HG02981 (cell line): ENCODE data around the gene CALD1.

ENCODE experiments used
- ATAC-seq: cut with Tn5 transposase; IDR thresholded peaks from one replicate; pipeline ENCODE4 v1.9.1; 2021; ENCODE audit warnings: mild to moderate bottlenecking, moderate library complexity; ENCODE audit not compliant: unreplicated experiment

CALD1 gene

DNA sequence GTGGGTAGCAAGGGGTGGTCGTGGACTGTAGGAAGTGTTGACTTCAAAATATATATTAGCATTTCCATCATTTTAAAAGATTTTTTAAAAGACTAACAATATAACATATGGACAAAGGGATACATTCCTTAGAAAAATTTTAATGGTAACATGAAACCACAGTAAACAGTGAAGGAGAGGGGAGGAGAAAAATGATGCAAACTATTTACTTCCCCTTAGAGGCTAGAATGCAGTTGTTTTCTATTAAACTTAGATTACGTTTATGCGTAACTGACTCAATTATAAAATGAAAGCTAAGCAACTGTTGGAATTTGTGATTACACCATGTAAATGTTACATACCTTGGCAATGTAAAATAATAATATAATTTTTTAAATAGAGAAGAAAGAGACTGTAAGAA, 41.3 kb downstream of the CALD1 start:
- ATAC-seq: no peak

DNA sequence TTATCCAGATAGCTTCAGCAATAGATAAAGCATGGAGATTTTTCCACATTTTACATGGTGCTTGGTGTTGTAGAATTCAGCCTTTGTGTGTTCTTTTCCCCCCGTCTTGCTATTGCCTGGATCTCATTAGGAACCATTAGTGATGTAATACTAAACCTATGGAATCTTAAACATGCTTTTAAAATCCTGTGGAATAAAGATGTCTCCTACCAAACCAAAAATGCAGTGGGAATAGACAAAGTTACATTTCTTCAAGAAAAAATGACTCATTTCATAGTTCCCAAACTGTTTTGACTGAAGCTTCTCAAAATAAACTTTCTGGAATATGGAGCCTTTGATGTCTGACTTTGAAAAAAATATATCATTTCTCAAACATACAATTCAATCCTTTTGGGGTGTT, 44.0 kb downstream of the CALD1 start:
- no peak for ATAC-seq

DNA sequence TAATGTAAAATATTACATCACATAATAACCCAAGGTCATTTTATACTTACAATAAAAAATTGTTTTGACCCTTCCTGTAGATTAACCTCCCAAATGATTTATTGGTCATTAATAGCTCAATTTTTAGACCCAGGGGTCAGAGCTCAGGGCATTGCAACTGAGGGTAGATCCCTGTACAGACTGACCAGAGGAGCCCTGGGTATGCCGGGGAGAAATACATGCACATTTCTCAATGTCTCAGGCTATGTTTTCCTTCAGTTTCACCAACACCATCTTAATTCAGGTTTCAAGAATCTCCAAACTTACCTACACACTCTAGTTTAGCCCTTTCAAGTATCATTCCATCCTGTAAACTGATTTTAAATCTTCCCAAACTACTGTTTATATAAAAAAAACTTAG, 46.2 kb downstream of the CALD1 start:
- ATAC-seq: no peak

DNA sequence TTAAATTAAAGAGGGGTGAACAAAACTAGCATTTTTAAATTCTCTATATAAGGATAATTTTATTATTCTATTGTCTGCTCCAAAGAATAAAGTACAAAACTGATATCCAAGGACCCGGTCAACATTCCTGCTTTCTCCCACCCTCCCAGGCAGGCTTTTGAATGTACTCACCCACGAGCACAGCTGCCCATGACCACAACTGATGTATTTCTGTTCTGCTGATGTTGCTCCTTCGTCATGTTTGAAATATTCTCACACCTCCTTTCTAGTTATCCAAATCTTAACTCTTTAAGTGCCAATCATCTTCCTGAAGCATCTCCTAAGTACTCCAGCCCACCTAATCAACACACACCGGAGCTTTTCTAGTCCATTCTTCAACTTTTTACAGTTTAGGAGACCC, 46.7 kb downstream of the CALD1 start:
- ATAC-seq: no peak

DNA sequence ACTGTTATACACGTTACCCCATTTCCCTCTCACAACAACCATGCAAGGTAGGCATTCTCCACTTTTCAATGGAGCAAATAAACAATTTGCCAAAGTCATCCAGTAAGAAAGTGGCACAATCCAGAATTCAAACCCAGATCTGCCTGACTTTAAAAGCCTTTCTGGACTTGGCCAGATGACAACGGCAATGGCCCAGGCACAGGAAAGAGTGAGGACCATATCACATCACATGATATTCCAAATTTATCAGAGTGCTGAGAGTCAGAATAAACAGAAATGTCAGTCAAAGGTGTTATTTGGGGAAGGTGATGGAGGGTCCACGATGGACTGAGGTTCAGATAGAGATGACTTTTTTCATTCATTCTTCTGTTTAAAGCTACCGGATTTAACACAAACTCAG, 48.0 kb downstream of the CALD1 start:
- ATAC-seq: no peak

DNA sequence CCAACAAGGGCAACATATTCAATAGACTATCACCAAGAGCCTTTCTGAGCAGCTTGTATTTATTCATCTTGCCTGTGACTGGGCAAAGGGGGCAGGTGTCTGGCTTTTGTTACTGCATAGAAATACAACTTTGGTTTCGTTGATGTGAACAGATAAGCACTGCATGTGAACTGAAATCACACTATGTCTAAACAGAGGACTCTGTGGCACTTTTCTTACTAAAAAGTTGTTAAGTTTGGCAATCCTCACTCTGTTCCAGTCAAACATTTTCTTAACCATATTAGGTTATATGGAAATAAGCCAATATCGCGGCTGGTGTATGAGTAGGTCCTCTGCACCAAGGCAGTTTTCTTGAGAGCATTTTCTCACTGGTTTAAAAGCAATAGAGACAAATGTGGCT, 48.5 kb downstream of the CALD1 start:
- no peak for ATAC-seq

DNA sequence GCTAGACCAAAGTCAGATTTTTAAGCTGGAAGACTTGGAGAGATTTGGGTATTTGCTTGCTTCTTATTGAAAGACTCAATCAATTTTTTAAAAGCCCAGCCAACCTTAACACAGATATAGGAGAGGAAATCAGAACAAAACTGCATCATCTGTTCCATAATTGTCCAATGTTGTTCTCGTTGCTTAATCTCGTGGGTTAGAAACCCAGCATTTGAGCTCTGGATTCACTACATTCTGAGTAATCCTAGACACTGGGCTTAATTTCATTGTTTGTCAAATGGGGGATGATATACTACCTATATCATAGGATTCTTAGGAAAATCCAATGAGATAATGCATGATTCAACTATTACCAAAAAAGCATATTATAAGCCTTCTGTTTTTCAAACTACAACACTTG, 48.9 kb downstream of the CALD1 start:
- ATAC-seq: no peak

DNA sequence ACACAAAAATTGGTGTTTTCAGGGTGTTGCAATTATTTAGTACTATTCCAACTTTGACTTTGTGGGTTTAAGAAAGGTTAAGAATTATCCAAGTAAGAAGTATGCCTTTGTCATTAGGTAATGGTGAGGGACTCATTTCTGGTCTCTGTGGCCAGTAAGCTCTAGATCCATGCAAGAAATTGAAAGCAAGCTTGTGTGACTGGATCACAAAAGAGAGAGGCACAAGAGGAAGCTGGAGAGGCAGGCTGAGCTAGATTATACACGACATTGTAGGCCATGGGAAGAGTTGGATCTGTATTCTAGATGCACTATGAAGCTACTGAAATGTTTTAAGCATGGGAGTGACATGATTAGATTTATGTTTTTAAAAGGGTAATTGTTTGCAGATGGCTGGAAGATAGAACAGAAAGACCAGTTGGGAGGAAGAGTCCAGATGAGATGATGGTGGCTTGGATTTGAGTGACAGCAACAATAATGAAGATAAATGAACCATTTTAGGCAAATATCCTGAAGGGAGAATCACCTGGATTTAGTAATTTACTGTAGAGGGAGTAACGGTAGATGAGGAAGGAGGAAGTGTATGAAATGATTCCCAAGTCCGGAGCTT, 50.0 kb downstream of the CALD1 start:
- no peak for ATAC-seq

DNA sequence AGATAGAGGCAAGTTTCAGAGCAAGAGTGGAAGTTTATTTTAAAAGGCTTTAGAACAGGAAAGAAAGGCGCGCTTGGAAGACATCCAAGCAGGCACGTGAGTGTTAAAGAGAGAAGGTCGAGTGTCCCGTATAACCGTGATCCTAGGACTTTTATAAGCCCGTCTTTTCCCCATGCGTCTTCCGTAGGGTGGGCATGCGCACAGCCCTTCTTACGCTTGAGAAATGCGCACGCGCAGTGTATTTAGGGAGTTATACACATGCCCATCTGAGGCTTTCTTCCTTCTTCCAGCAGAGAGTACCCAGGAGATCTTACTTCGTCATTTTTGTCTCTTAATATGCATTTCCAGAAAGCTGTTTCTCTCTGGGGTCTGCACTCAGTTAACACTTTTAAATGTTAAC, 52.4 kb downstream of the CALD1 start:
- no peak for ATAC-seq

DNA sequence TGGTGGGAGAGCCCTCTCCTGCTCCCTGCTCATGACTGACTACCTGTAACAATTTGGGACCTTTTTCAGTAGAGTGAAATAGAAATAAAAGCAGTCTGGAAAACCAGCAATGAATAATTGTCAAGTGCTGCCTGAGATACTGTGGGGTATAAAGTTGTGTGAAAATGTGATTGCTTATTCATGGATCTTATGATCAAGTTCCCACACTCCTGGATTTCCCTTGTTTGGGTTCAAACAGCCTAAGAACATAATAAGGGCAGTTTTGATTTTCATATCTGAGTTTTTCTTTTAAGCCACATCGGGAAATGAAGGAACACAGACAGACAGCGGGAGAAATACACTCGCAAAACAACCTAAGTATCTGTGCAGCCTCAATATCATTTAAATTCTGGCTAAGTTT, 52.9 kb downstream of the CALD1 start:
- no peak for ATAC-seq

DNA sequence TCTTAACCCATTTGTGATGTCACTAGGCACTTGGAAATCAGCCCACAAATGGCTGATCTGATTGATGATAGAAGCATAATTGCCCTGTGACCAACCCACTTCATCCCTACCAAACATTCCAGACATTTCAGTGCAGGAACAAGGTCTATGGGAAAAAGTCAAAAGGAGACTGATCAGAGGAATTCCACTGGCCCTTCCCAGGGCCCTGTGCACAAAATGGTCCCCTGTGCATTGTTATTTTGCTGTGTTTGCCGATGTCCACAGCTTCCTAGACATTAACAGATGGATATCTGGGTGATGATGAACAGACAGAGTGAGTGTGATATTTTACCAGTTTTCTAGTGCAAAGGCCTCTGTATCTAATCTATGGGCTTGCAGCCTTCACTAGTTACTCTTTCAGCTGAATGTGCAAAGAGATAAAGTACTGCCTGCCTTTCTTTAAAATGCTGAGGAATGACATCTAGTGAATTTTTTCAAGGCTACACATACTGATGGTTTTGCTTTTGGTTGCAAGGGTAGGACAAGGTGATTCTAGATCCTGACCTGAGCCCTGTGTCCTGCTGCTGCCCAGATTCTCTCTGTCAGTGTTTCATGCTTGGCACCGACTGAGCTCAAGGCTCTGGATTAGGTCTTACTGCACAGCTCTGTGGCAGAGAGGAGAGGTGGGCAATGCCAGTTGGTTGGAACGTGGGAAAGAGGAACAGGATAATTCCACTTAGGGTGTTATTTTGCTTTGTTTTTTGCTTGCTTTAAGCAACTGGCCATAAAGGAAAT, 55.4 kb downstream of the CALD1 start:
- ATAC-seq: no peak

DNA sequence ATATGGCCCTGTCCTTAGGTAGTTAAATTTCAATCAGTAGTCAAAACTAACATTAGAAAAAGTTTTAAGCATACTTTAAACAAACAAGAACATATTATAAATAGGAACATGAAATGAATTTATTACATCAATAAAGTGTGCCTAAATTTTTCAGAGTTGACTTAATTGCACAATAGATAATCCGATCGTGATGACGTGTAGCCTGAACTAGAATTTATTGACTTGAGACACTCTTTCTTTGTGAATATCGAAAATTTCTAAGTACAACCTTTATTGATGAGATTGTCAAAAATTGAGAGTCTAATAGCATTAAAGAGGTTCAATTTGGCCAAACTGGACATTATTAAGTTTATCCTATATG, 56.0 kb downstream of the CALD1 start:
- ATAC-seq: no peak

DNA sequence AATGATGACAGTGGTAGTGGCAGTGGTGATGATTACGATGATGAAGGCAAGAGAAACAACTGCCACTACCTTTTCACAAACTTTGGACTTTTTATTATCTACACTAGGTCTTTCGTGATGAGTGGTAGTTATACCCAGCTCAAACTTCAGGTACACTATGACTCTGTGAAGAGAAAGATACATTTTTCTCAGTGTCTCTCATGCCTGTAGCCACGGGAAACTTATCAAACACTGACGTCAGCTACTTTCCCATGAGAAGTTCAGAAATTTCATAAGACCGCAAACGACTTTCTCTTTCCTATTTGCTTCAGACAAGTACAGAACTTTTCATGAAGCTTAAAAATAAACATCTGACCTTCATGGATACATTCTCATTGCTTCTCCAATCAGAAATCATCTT, 57.0 kb downstream of the CALD1 start:
- ATAC-seq: no peak

DNA sequence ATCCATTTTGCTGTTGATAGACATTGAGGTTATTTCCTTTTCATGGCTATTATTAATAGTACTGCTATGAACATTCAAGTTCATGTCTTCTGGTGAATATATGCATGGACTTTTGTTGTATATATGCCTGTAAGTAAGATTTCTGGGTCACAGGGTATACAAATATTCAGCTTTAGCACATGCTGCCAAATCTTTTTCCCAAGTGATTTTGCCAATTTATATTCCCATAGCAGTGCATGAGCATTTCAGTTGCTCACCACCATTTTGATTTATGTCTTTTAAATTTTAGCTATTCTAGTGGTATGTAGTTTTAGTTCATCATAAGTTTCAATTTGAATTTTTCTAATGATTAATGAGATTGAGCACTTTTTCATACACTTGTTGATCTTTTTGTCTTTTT, 59.9 kb downstream of the CALD1 start:
- no peak for ATAC-seq

DNA sequence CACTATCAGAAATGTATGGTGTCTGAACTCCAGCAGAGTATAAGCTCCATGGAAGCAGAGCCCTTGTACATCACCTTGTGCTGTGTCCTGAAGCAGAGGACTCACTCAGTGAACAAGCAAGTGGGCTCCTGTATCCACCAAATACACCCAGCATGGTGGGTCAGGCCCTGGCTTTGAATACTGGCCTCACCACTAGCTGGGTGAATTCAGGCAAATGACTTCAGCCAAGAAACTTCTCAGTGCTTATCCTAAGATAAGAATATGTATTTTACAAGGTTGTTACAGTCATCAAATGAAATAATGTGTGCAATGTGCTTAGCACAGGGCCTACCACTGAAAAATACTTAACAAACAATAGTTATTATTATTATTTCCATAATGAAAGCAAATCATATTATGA, 62.6 kb downstream of the CALD1 start:
- no peak for ATAC-seq

DNA sequence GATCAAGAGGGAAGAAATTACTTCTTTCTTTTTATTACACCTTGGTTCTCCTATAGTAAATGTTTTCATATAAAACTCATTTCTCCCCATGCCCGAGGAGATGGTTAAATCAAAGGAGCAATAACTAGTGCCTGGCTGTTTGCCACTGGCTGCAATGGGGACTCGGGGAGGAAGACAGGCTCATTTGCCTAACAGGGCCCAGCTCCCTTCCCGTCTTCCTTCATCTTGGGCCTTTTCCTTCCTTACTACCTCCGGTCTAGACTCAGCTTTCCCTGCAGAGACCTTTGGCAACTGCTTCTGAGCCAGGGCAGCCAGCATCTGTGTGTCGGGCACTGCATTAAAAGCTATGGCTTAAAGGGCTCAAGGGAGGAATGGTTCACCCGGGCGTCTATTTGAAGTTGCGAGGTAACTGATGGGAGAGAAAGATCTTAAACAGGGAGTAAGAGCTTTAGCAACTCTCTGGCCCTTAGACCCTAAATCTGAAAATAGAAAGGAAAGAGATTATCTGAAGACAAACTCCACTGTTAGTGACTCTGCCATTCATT, 63.5 kb downstream of the CALD1 start:
- ATAC-seq: no peak

DNA sequence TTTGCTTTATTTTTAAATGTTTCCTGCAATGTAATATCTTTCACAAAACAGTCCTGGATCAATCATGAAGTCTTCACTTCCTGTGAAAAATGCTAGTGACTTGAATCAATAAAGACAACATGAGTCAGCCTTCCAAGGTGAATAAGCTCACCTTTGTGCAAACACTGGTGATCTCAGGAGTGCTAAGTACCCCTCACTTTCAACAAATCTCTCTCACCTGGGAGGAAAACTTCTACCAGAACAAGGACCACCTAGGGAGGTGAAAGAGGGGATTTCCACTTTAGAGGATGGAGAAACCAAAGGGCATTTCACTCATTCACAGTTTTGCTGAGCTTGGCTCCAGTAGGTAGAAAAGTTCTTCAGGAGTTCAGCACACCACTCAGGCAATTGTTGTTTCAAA, 64.8 kb downstream of the CALD1 start:
- no peak for ATAC-seq

DNA sequence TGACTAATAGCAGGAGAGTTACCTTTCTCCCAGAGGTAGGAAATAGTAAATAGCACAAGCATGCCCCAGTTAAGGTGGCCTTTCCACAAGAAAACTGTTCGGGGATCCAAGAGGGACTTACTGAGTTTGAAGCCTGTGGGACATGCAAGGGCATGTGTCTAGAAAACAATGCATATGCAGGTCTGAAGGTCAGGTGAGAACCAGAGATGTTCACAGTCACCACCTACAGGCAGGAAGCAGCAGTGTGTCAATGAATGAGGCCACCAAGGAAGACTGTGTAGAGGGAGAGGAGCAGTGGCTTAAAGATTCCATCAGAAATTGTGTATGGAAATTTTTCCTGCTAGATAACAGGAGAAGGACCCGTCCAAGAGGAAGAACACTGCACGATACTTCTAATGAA, 66.0 kb downstream of the CALD1 start:
- peak; percentile 53 for ATAC-seq

DNA sequence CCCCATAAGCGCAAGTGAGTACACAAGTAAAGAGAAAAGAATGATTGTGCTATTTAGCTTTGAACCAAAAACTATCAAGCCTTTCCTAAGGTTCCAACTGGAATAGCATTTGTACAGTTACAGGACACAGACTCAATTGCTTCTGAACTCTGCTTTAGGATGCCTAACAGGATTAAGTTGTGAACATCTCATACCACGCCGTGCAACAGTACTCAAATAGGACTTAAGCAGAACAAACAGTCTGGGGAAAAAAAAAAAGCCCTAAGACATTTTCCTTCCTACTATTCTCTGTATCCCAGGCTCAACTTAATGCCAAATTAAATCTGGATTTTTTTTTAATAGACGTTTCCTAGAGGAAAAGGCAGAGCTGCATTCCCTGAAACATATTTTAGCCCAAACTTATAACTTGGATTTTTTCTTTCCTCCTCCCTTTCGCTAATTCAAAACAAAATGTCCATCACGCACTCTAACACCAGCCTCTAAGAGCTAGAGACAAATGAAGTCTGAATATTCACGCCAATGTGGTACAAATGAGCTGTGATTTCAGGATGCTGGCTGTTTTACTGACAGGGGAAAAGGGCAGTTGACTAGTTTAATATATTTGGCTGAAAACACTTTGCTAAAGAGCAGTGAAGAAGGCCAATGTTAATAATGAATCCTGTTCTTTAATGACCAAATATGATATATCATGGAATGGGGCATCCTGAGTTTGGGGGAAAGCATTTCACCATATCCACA, 68.6 kb downstream of the CALD1 start:
- ATAC-seq: no peak

DNA sequence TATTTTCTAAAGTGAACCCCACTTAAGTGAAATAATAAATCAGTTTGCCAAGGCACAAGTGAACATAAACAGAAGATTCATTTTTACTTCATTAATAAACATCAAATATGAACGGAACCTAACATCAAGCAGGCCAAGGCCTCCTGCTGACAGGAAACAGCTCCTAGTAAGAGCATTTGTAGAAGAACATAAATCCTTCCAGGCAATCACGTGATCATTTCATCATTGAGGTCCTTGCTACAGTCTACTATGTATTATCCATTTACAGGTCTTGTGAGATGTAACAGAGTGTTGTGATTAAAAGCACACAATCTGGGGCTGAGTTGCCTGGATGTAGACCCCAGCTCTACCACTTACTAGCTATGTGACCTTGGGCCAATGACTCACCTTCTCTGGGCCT, 70.6 kb downstream of the CALD1 start:
- ATAC-seq: no peak

DNA sequence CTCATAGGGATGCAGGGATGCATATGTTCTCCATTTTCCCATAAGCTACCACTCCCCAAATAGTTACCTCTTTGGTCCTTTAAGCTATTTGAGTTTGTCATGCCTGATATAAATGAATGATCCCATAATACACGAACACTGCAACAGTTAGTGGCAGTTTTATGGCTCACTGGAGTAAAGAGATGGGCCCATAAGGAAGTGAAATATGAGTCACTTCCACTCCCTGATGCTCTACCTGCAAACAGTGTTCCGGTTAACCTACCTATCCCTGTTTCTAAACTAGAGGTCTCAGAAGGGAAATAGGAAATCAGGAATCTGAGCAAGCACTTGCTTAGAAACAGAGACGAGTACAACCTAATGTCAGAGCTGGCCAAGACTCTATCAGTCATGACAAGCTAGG, 71.7 kb downstream of the CALD1 start:
- ATAC-seq: no peak

DNA sequence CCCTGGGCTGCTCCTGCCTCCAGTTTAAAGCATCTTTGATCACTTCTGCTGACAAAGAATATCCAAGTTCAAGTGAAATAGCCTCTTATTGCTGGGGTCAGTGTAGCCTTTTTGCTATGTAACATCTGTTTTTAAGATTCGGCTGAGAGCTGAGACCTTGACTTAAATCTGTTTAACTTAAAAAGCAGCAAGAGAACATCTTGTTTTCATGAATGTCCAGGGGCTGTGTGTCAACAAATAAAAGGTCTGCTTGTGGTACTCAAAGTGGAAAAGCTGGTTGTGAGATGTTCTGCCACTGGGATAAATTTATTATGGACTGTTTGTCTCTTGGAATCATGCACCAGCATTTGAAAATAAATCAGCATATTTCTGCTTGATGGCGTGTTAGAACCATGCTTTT, 73.2 kb downstream of the CALD1 start:
- ATAC-seq: no peak
